Activated CD4-positive, alpha-beta T cell treated with anti-CD3 and anti-CD28 coated beads for 4 hours (primary cell): Measurements from ENCODE around the gene ELP2.

Source experiments
- DNase-seq, 2 donors: peaks; one replicate each; pipeline ENCODE4 v3.0.0-alpha.2; 2020

Gene ELP2

GRCh38 chr18:36127836-36128529, 1.7 kb upstream of the ELP2 start:
- DNase-seq = no peak

- DNase-seq = no peak
Measured at GRCh38 chr18:36128530-36128870, 1.2 kb upstream of the ELP2 start.

DNA sequence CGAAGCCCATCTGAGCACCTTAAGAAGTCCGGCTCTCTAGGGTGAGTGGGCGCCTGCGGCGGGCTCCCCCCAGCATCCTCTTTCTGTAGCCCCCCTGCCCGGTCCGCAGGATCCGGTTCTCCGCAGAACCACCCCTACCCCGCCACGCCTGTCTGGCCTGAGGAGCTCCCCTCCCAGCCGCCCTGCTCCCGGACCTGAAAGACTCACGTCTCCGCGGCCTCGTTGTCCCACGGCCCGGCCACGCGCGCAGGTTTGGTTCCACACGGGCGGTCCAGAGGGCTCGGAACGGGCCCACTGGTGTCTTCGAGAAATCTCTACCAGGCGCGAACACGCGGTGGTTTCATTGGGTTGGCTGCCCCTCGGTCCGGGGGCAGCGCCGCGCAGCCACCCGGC, 796 bp upstream of the ELP2 start:
- no peak for DNase-seq

DNA sequence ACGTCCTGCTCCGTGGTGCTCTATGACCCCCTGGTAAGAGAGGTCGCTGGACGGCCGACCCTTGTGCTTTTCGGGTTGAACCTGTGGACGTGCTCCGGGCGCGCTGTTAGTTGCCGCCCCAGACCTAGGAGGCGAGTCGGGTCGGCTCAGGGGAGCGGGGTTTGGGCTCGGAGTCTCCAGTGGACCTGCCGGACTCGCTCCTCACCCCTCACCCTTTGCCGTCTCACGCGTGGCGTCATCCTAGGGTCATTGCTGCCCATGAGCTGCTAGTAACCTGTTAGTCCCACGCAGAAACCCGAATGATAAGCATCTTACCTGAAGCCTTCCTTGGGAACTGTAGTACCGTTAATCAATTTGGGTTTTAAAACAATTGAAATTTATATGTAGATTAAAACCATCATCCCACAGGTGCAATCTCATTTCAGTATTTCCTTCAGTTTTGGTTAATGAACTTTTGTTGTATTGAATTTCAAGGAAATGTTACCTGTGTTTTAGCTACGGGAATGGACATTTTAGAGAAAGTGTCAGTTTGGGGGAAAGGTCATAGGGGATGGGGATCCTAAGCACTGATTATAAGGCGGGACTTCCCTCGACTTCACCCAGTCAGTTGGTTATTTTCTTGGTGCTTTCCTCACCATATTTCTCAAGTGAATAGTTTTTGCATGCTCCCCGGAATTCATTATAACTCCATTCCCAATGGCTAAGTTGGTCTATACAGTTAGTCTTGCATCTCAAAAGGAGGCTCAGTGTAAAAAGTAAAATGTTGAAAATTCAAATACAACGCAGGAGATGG, 536 bp downstream of the ELP2 start:
- no peak for DNase-seq

- DNase-seq = no peak
Measured at GRCh38 chr18:36130883-36131653, 1.4 kb downstream of the ELP2 start.

- no peak for DNase-seq
Measured at GRCh38 chr18:36131692-36132483, 2.2 kb downstream of the ELP2 start.

DNA sequence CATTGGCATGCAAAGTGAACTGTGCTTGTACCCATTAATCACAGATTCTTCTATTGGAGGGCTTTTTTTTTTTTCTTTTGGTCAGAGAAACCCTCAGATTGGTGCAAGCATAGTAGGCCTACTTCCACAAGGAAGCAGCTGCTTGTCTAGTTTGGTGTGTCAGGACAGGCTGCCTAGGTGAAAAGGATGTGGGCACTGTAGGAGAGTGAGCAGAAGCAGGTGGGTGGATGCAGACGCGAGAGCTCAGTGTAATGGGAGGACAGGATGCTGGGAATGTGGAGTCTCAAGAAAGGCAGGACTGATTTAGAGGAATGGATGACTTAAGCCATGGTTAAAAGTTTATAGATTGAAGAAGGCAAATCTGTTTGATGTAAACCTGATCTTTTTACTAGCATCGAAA, 3.1 kb downstream of the ELP2 start:
- DNase-seq = no peak

GRCh38 chr18:36135264-36135663, 5.6 kb downstream of the ELP2 start:
- no peak for DNase-seq

GRCh38 chr18:36139245-36139644, 9.5 kb downstream of the ELP2 start:
- DNase-seq = no peak

DNA sequence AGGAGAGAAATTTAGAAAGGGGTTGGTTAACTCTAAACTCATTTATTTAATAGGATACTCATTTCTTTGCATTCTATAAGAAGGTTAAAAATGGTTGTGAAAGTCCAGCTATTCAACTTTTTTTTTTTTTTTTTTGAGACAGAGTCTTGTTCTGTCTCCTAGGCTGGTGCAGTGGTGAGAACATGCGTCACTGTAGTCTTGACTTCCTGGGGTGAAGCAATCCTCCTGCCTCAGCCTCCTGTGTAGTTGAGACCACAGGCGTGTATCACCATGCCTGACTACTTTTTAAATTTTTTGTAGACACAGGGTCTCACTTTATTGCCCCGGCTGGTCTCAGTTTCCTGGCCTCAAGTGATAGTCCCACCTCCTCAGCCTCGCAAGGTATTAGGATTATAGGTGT, 11.9 kb downstream of the ELP2 start:
- no peak for DNase-seq

DNA sequence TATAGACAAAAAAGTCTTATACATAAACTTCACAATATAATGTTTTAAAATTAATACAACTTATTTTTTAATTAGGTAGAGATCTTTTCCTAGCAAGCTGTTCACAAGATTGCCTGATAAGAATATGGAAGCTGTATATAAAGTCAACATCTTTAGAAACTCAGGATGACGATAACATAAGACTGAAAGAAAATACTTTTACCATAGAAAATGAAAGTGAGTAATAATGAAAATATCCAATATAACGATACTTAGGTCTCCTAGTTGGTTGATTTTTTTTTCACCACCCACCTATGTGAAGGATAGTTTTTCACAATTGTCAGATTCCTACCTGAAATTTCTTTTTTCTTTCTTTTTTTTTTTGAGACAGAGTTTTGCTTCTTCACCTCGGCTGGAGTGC, 13.1 kb downstream of the ELP2 start:
- no peak for DNase-seq

- DNase-seq = no peak
Measured at GRCh38 chr18:36143391-36143790, 13.7 kb downstream of the ELP2 start.

DNA sequence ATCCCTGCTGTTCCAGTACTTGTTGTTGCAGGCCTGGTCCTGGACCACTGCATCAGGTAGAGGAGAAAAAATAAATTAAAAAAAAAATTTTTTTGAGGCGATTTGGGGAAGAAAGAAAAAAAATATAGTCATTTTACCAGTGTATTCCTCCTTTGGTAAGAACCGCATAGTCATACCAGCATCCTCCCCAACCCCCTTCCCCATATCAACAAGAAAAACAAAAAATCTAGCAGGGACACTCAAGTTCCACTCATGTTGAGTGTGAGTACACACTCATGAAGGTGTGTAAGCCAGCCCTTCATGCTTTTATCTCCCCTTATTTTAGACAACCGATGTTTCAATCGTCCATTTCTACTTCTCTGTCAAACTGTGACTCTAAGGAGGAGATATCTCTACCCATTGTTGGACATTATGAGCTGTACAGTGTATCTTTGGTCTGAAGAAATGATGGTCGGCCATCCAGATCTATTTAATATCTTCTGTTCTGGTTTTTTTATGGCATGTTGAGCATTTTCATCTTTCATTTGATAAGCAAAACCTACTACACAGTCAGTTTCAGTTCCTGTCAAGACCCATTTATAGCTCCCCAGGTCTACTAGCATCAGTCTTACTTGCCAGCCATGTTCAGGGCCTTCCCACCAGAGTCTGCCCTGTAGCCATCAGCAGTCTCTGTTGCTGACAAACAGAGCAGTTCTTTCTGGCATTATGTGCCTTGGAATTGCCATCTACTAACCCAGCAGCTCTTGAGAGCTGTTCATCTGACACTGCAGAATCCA, 20.0 kb downstream of the ELP2 start:
- DNase-seq = no peak

GRCh38 chr18:36152781-36153180, 23.1 kb downstream of the ELP2 start:
- no peak for DNase-seq

DNA sequence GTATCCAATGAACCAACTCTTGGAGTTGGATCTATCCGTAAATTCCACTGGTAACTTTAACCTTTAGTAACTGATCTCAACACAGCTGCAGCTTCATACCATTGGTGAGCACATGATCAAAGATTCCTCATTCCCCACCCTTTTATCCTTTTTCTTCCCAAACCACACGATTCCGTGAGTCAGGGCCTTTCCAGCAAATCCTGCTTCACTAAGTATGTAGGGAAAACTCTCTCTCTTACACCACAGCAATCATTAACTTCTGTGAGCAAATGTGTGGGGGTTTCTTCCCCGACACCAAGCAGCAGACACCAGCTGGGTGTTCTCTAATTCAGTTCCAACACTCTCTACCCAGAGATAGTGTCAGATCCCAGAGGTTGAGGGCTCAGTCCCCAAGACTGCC, 23.5 kb downstream of the ELP2 start:
- DNase-seq = no peak

GRCh38 chr18:36153771-36154170, 24.1 kb downstream of the ELP2 start:
- DNase-seq = no peak

DNA sequence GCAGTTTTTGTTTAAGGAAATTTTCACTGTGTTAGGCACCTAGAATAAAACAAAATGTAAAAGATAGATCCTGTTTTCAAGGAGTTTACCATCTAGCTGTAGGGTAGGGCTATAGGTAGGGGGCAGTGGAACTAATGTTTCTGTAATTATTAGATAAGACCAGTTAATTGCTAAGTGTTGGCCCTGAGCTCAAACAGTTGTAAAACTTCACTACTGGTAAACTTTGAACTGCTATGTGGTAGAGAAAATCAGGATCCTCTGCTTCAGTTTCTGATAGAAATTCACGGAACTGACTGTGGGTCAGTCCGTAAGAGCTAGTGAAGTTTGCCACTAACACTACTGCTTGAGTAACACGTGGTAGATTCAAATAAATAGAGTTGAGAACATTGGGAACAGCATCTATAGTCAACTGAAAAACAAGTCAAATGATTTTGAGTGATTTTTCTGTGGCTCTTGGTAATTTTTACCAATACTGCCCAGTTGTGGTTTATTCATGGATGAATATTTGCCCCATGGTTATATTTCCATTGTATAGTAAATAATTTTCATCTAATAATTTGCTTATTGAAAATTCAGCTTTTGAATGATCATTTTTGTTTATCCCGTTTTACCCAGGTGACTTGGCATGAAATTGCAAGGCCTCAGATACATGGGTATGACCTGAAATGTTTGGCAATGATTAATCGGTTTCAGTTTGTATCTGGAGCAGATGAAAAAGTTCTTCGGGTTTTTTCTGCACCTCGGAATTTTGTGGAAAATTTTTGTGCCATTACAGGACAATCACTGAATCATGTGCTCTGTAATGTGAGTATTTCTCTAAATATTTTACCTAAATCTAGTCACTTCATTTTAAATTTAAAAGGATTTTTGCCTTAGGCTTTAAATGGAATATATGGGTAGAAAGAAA, 26.4 kb downstream of the ELP2 start:
- DNase-seq = no peak

- DNase-seq = no peak
Measured at GRCh38 chr18:36157441-36157840, 27.7 kb downstream of the ELP2 start.

GRCh38 chr18:36158266-36158867, 28.7 kb downstream of the ELP2 start:
- no peak for DNase-seq

DNA sequence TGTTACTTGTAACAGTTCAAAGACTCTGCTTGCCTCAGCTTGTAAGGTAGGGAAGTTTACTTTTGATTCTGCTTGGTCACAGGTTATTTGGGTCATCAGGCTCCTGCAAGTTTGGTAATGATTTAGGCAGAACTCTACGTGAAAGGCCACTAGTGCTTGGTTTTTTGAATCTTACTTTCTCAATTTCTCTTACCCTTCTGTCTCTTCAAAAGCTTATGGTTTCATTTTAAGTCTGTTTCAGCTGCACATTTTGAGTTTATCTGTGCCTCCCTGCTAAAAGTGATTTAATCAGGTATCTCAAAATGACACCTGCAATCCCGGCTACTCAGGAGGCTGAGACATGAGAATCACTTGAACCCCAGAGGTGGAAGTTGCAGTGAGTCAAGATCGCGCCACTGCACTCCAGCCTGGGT, 31.3 kb downstream of the ELP2 start:
- DNase-seq = no peak

DNA sequence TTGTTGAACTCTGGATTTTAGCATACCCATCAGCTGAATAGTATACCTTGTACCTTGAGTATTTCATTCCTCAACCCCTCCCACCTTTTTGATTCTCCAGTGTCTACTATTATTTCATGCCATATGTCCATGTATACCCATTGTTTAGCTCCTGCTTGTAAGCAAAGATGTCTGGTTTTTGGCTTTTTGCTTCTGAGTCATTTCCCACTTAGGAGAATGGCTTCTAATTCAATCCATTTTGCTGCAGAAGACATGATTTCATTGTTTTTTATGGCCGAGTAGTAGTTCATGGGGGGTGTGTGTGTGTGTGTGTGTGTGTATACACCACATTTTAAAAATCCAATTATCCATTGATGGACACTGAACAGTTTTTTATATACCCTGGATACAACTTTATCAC, 33.3 kb downstream of the ELP2 start:
- DNase-seq = no peak
